ENCODE measurements around the gene FOLR3.

DNA sequence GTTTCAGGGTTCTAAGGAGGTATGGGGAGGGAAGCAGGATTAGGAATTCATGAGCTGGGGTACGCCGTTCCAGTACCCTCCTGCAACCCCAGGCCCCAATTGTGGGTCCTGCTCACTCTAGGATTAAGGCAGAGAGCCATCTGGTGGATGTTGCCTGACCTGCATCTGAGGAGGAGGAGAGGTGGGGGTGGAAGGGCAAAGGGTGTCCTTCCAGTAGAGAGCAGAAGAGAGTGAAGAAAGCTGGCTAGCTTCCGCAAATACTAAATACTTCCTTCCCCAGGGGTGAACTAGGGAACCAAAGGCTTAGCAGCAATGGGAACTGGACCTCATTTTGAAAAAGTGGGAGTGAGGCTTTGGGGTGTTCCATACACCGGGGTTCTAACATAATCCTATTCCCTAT, 44.2 kb upstream of the FOLR3 start:
- TF ChIP-seq, protein P1, sequence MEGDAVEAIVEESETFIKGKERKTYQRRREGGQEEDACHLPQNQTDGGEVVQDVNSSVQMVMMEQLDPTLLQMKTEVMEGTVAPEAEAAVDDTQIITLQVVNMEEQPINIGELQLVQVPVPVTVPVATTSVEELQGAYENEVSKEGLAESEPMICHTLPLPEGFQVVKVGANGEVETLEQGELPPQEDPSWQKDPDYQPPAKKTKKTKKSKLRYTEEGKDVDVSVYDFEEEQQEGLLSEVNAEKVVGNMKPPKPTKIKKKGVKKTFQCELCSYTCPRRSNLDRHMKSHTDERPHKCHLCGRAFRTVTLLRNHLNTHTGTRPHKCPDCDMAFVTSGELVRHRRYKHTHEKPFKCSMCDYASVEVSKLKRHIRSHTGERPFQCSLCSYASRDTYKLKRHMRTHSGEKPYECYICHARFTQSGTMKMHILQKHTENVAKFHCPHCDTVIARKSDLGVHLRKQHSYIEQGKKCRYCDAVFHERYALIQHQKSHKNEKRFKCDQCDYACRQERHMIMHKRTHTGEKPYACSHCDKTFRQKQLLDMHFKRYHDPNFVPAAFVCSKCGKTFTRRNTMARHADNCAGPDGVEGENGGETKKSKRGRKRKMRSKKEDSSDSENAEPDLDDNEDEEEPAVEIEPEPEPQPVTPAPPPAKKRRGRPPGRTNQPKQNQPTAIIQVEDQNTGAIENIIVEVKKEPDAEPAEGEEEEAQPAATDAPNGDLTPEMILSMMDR (IDR thresholded peaks at IDR 0.05; ENCODE audit: low read length), result peak; percentile 97
- TF ChIP-seq EZH2 (IDR thresholded peaks at IDR 0.05; ENCODE audit: borderline replicate concordance, low read length), result no peak

All from OCI-LY1 (cell line).